ENCODE results near the gene LAPTM4A. TPM values are rescaled to one million over a fixed set of nuclear protein-coding genes. Genes with fewer than 3 reads are reported as not detected.

LAPTM4A gene
- total RNA-seq, 4 donors from 2014 or later = 143 to 234 (median 177) TPM

DNA sequence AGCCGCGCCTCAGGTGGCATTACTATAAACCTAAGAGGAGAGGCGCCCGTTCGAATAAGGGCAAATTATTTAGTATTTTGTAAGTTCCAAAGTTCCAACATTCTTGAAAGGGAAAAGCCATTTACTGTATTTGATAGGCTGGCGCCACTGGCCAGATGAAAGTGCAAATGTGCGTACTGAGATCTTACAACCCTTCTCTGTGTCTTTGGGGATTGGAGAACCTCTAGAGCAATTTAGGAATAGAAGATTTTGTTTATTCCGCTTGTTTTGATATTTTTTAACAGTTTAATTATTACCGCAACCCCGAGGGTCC is 61.1 kb downstream of the LAPTM4A start:
- Histone ChIP-seq H3K4me1 (peaks cover 5 to 26% (median 5%) of the 10 kb centered on the region in 3 donors), H3K4me3 (peak overlapping the region; percentile 81 to 96), H3K27me3 (no peaks in the 10 kb centered on the region), H3K9me3 (no peaks in the 10 kb centered on the region), H3K36me3 (peaks cover 3% of the 10 kb centered on the region in 2 donors), H3K27ac (peak overlapping the region in 3 of 4 donors; percentile 73 to 82 (median 81))
- no peak for ATAC-seq
- 6 to 13% methylated on average over 5 to 8 of the region's 10 CpGs for WGBS, 2 donors (ENCODE audit: low coverage in 1 of 2)
- TF ChIP-seq POLR2A (IDR thresholded peaks at IDR 0.05) = no peak
- no peak for TF ChIP-seq POLR2AphosphoS5 (IDR thresholded peaks at IDR 0.05)
- TF ChIP-seq CTCF (IDR thresholded peaks at IDR 0.05) = no peak
- TF ChIP-seq EP300 (IDR thresholded peaks at IDR 0.05) = no peak

GRCh38 chr2:19989667-19990415 is 61.6 kb downstream of the LAPTM4A start, which contains the start of gene WDR35:
WDR35 (minus strand) TSS chr2:19990105; CDS start chr2:19990015, 90 bp downstream.
- WGBS, 2 donors (ENCODE audit: low coverage in 1 of 2) = 0 to 2% methylated on average over 11 to 15 of the region's 70 CpGs
- H3K9me3 ChIP-seq = no peaks in the 10 kb centered on the region
- peak within 1 kb of the TSS; percentile 41 to 82 (median 77) for H3K27ac ChIP-seq
- ATAC-seq = peak; percentile 97
- peak; percentile 52 to 67 for TF ChIP-seq POLR2A (IDR thresholded peaks at IDR 0.05)
- no peak for TF ChIP-seq EP300 (IDR thresholded peaks at IDR 0.05)
- TF ChIP-seq POLR2AphosphoS5 (IDR thresholded peaks at IDR 0.05) = peak; percentile 75
- H3K4me3 ChIP-seq = peak within 1 kb of the TSS; percentile 81 to 96
- H3K36me3 ChIP-seq = peaks cover 3 to 5% of the 10 kb centered on the region in 2 donors
- H3K4me1 ChIP-seq = peaks cover 5 to 26% (median 5%) of the 10 kb centered on the region in 3 donors
- no peaks in the 10 kb centered on the region for H3K27me3 ChIP-seq

GRCh38 chr2:19989342-19989666 is 62.1 kb downstream of the LAPTM4A start:
- Histone ChIP-seq H3K4me3 (peak overlapping the region; percentile 81 to 96), H3K4me1 (peaks cover 5 to 26% (median 5%) of the 10 kb centered on the region in 3 donors), H3K27ac (peak overlapping the region; percentile 41 to 82 (median 77)), H3K36me3 (peaks cover 3 to 8% of the 10 kb centered on the region in 2 donors), H3K27me3 (no peaks in the 10 kb centered on the region), H3K9me3 (no peaks in the 10 kb centered on the region)
- no peak for ATAC-seq
- TF ChIP-seq CTCF (IDR thresholded peaks at IDR 0.05) = no peak
- no peak for TF ChIP-seq POLR2AphosphoS5 (IDR thresholded peaks at IDR 0.05)
- no peak for TF ChIP-seq POLR2A (IDR thresholded peaks at IDR 0.05)
- 1 to 2% methylated on average over 7 to 8 of the region's 8 CpGs for WGBS, 2 donors (ENCODE audit: low coverage in 1 of 2)

GRCh38 chr2:19988600-19988999 is 62.8 kb downstream of the LAPTM4A start:
- Histone ChIP-seq H3K4me1 (peaks cover 5 to 26% (median 5%) of the 10 kb centered on the region in 3 donors), H3K27me3 (no peaks in the 10 kb centered on the region), H3K9me3 (no peaks in the 10 kb centered on the region), H3K36me3 (peaks cover 3 to 8% of the 10 kb centered on the region in 2 donors), H3K4me3 (no peak overlapping the region), H3K27ac (no peak overlapping the region)
- TF ChIP-seq POLR2A (IDR thresholded peaks at IDR 0.05) = no peak
- ATAC-seq = no peak
- WGBS, 2 donors (ENCODE audit: low coverage in 1 of 2) = 40 to 48% methylated on average over 2 of the region's 2 CpGs

DNA sequence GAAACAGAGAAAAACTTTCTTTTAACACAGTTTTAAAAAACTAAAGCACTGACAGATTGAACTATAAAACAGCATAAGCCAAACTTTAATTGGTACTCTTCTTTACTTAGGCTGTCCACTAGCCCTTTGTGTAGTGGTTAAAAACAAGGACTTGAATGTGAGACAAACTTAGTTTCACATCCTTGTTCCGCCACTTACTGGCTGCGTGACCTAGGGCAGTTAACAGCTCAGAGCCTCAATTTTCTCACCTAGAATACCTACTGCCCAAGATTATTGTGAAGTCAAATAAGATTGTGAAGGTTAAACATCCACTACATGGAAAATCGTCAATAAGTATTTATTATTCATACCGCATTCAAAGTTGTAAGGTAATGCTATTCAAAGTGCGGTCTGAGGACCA is 63.5 kb downstream of the LAPTM4A start:
- H3K4me3 ChIP-seq = no peak overlapping the region
- H3K4me1 ChIP-seq = peaks cover 5 to 26% (median 5%) of the 10 kb centered on the region in 3 donors
- TF ChIP-seq POLR2AphosphoS5 (IDR thresholded peaks at IDR 0.05) (no peak), CTCF (IDR thresholded peaks at IDR 0.05) (no peak), EP300 (IDR thresholded peaks at IDR 0.05) (no peak), POLR2A (IDR thresholded peaks at IDR 0.05) (no peak)
- H3K27ac ChIP-seq = no peak overlapping the region
- 97 to 98% methylated on average over 5 of the region's 5 CpGs for WGBS, 2 donors (ENCODE audit: low coverage in 1 of 2)
- H3K36me3 ChIP-seq = peaks cover 3 to 8% of the 10 kb centered on the region in 2 donors
- no peaks in the 10 kb centered on the region for H3K27me3 ChIP-seq
- no peak for ATAC-seq
- H3K9me3 ChIP-seq = no peaks in the 10 kb centered on the region

Other genes starting within 250 kb of the LAPTM4A start
- 10 to 100 TPM; 17.1 to 37.5 (median 17.9) TPM for gene TTC32, start 149.6 kb downstream of the LAPTM4A start, total RNA-seq
- 10 to 100 TPM; 10.1 to 22.2 (median 17.7) TPM for gene WDR35, start 61.5 kb downstream of the LAPTM4A start, total RNA-seq
- gene MATN3, start 39.0 kb downstream of the LAPTM4A start, total RNA-seq = 1 to 10 TPM in 2 of 4 donors, under 1 TPM in 1, not detected in 1; 0.67 to 2.5 (median 1.0) TPM
- gene SDC1, start 173.5 kb upstream of the LAPTM4A start, total RNA-seq = 10 to 100 TPM in 1 of 4 donors, 1 to 10 TPM in 3; 1.1 to 29.5 (median 1.8) TPM

Data from gastroesophageal sphincter (tissue), 4 donors.